GM21529 (cell line): ENCODE results near the gene WDR7.
"Not testable (repeated sequence)": the region's sequence is repeated elsewhere in the genome, so short reads cannot be mapped to it uniquely, and the experiment has no call there.

Experiments
- ATAC-seq: cut with Tn5 transposase; IDR thresholded peaks from one replicate; pipeline ENCODE4 v1.9.1; 2021; ENCODE audit not compliant: unreplicated experiment

WDR7 gene

GRCh38 chr18:56652802-56653201 is 1.6 kb downstream of the WDR7 start:
- ATAC-seq, result no peak

DNA sequence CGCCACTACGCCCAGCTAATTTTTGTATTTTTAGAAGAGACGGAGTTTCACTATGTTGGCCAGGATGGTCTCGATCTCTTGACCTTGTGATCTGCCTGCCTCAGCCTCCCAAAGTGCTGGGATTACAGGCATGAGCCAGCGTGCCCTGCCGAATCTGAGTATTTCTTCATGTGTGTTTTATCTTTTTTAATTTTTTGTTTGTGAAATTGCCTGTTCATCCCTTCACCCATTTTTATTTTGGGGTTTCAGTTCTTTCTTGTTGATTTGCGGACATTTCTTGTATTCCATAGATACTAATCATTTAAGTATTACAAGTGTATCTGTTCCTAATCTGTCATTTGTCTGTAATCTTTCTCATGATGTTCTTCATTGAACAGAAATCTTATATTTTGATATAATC is 3.1 kb downstream of the WDR7 start:
- not testable (repeated sequence) for ATAC-seq

DNA sequence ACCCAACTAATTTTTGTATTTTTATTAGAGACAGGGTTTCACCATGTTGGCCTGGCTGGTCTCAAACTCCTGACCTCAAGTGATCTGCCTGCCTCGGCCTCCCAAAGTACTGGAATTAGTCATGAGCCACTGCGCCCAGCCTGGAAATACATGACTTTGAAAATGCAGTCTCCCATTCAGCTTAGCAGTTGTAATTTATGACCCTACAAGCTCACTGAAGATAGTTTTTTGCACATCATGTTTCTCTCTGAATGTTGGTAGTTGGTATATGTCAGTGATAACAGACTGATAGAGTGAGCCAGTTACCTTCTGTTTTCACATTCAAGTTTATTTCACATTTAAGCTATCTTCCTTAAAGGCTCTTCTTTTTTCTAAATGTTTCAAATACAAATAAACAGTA is 7.1 kb downstream of the WDR7 start:
- ATAC-seq, result no peak

DNA sequence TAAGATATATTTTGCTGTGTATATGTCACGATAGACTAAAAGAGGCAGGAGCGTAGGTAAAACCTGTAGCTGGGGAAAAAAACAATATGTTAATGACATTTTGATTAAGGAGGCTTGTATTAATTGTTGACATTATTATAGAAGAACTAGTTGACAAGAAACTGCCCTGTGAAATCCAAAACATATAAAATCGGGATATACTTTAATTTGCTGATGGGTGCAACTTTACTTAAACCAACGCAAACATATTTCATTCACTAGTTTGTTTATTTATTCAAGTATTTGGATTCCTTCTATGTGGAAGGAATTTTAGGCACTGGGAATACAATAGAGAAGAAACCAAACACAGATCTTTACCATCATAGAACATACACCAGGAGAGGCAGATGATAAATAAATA is 8.0 kb downstream of the WDR7 start:
- ATAC-seq, result no peak

DNA sequence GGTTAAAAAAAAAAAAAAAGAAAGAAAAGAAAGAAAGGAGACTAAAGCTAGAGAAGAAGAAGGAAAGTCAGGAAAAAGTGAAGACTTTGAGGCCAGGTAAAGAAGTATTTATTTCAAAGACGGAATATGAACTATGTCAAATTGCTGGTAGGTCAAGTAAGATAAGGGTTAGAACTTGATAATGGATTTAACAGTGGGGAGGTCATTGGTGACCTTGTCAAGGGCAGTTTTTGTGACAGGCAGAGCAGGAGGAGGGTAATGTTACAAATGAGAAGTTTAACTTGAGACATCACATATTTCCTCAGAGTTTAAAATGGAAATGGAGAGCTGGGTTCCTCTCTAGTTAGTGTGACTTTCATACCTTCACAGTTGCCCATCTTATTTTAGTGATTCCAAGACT is 9.5 kb downstream of the WDR7 start:
- no peak for ATAC-seq

- ATAC-seq, result no peak
These were observed 10.4 kb downstream of the WDR7 start for GRCh38 chr18:56661360-56662062.

- ATAC-seq, result no peak
These were observed 10.9 kb downstream of the WDR7 start for GRCh38 chr18:56662063-56662408.

DNA sequence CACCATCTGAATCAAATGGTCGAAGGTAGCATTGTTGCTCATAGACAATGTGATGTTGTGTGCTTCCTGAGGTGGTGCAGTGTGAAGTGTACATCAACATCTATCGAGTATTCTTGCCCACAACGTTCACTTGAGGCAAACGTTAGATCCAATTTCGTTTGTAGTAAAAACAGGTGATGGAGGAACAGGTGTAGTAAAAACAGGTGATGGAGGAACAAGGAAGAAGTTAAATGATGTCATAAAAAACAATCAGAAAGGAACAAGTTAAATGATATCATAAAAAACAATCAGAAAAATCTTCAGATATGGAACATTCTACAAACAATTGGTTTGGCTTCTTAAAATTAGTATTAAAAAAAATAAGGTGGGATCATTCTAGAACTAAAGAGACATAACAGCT is 11.3 kb downstream of the WDR7 start:
- ATAC-seq, result no peak

- no peak for ATAC-seq
These were observed 11.7 kb downstream of the WDR7 start for GRCh38 chr18:56662902-56663301.

GRCh38 chr18:56672391-56672790 is 21.2 kb downstream of the WDR7 start:
- no peak for ATAC-seq

DNA sequence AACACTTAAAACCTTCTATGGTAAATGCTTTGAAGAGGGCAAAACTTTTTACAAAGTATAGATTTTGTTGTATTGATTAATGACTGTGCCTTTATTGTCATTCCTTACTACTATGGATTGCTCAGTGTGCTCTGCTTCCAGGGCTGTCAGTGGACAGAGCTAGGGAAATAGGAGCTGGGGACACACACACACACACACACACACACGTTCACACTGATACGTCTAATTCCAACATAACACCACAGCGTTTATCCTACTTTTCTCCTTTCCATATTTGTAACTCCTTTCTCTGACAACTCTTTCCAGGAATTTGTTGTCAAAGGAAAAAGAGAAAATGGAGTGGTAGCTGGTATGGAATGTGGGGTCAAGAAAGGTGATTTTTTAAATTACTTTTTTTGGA is 21.8 kb downstream of the WDR7 start:
- no peak for ATAC-seq

DNA sequence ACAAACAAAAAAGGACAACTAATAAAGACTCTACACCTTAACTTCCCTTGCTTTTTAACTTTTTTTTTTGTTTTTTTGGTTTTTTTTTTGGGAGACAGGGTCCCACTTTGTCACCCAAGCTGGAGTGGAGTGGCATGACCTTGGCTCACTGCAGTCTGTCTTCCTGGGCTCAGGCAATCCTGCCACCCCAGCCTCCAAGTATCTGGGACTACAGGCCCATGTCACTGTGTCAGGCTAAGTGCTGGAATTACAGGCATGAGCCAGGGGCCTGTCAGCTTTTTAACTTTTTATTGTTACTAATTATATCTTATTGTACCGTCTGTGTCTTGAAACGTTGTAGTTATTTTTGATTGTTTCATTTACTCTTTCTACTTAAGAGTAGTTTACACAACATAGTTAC is 25.5 kb downstream of the WDR7 start:
- ATAC-seq, result no peak

GRCh38 chr18:56678836-56679565 is 27.8 kb downstream of the WDR7 start:
- no peak for ATAC-seq

DNA sequence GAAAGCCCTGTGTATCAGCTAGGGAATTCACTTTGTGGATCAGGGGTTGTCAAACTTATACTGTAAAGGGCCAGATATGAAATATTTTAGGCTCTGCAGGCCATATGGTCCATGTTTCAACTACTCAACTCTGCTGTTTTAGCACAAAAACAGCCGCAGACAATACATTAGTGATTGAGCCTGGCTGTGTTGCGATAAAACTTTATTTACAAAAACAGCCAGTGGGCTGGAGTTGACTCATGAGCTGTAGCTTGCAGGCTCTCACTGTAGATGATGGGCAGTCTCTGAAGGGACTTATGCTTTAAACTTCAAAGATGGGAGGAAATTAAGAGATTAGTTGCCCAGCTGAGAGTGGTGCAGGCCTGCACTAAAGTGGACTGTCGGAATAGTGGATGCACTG is 33.1 kb downstream of the WDR7 start:
- no peak for ATAC-seq

DNA sequence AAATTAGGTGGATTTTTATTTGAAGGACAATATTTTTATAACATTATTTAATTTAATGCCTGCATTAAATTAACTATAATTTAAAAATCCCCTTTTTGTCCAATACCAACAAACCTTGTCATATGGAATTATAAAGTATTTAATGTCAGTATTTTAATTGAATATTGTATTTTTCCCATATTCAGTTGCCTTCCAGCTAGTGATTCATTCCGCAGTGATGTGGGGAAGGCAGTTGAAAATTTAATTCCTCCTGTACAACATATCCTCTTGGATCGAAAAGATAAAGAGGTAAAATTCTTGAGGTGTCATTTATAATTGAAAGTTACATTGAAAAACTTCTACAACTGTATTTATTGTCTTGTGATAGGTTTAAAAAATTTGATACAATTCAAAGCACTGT is 40.4 kb downstream of the WDR7 start:
- no peak for ATAC-seq

- ATAC-seq, result no peak
These were observed 45.8 kb downstream of the WDR7 start for GRCh38 chr18:56696966-56697365.

DNA sequence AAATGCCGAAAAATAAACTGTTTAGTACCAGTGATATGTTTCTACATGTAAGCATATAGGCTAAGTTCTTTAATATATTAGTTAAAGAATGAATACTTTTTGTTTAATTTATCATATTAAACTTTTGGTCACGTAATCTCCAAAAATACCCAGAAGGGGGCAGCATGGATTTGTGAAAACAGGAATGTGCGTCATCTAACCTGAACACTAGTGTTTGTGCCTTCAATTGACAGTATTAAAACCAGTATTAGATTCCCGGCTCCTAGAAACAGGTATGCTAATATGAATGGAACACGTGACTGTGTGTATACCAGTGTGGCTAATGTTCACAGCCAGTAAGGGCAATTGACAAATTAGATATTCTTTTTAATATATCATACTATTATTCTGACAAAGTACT is 51.8 kb downstream of the WDR7 start:
- ATAC-seq, result no peak

DNA sequence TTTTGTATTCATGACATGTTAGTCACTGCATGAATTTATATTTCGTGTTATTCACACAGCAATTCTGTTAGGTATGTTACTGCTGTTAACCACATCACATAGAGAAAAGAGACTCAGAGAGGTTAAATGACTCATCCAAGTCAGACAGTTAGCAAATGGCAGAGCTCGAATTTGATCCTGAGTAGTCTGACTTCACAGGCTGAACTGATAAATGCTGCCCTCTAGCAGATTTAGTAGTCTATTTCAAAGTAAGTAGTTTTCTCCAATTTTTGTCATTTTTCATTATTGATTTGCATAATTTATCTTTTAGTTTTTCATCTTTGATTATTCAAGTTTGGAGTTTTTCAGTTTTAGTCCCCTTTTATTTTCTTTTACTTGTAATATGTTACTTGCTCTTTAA is 58.3 kb downstream of the WDR7 start:
- peak; percentile 98 for ATAC-seq

GRCh38 chr18:56711708-56712445 is 60.7 kb downstream of the WDR7 start:
- no peak for ATAC-seq

DNA sequence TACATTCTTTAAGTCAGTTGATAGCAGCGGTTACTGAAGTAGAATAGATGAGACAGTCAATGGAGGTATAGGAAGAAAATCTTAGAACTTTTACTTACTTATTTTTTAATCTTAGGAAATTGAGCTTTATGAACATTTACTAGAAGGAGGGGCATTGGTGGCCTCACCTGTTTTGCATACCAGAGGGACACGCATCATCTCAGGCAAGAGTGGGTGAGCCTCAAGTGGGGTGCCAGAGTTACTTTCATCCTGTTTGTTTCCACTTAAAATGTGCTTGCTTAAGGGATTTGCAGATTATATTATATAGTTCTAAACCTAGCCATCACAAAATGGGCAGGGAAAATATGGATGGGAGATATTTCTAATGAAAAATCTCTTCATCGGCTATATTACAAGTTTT is 61.6 kb downstream of the WDR7 start:
- ATAC-seq, result no peak

GRCh38 chr18:56715121-56715520 is 64.0 kb downstream of the WDR7 start:
- ATAC-seq, result no peak

- peak; percentile 53 for ATAC-seq
These were observed 65.6 kb downstream of the WDR7 start for GRCh38 chr18:56716692-56717146.
